Panc1 (cell line): ENCODE data around the gene IFIT1. TPM values are rescaled to one million over a fixed set of nuclear protein-coding genes. Genes with fewer than 3 reads are reported as not detected.

Source experiments
- ATAC-seq: fragments of 200-7000 bp; cut with Tn5 transposase; 2 replicates; pipeline ENCODE4 v1.9.1; 2020; ENCODE audit warnings: mild to moderate bottlenecking, moderate library complexity
- BruUV-seq: library from RNA; stranded (reverse); fragments of 400-500 nt; replicated peaks from 2 replicates; lab custom pipeline; 2021; lab: Mats Ljungman, UMichigan
- CTCF ChIA-PET: fragments of 300-600 bp; sonication (Branson Sonifier 250); formaldehyde crosslinking; loops from one replicate; lab custom pipeline; 2022; ENCODE audit warnings: antibody characterized with exemption; lab: Charles Lee
- POLR2A ChIA-PET: fragments of 300-600 bp; sonication (Branson Sonifier 250); formaldehyde crosslinking; loops from one replicate; lab custom pipeline; 2022; ENCODE audit warnings: antibody characterized with exemption; lab: Charles Lee
- DNase-seq: peaks from one replicate; pipeline ENCODE4 v3.0.0-alpha.2; 2010; ENCODE audit warnings: low read depth, low spot score
- H3K27ac ChIP-seq: 2 replicates; pipeline ENCODE4 v1.5.1; 2011; ENCODE audit warnings: mild to moderate bottlenecking, low read length, inconsistent platforms
- H3K27me3 ChIP-seq: fragments of 200-500 bp; sonication (Bioruptor generic); 2 replicates; pipeline ENCODE4 v1.6.0; 2014; ENCODE audit warnings: low read length, inconsistent platforms; ENCODE audit not compliant: control insufficient read depth, insufficient read depth
- H3K36me3 ChIP-seq: fragments of 200-500 bp; sonication (Bioruptor generic); 2 replicates; pipeline ENCODE4 v1.5.1; 2014; ENCODE audit warnings: inconsistent platforms, mild to moderate bottlenecking, low read length, moderate library complexity; ENCODE audit not compliant: control insufficient read depth, insufficient read depth
- H3K4me1 ChIP-seq: 2 replicates; pipeline ENCODE4 v1.5.1; 2011; ENCODE audit warnings: inconsistent platforms, mild to moderate bottlenecking, low read length, moderate library complexity; ENCODE audit not compliant: control insufficient read depth, insufficient read depth
- H3K4me3 ChIP-seq, 2 experiments: 2 replicates each; pipeline ENCODE4 v1.5.1; 2011 to 2012; ENCODE audit warnings: low read depth in 2 of 2, low read length in 2 of 2, mild to moderate bottlenecking in 2 of 2, inconsistent platforms in 1 of 2, moderate library complexity in 1 of 2
- H3K9me3 ChIP-seq: fragments of 200-500 bp; sonication (Bioruptor generic); 2 replicates; pipeline ENCODE4 v1.5.1; 2014; ENCODE audit warnings: low read depth, mild to moderate bottlenecking, inconsistent platforms, low read length, moderate library complexity; ENCODE audit not compliant: control insufficient read depth, insufficient read depth
- POLR2AphosphoS5 ChIP-seq: IDR thresholded peaks from 2 replicates; pipeline ENCODE4 v1.6.1; 2012; ENCODE audit warnings: mild to moderate bottlenecking, low read depth, low read length, moderate library complexity
- SIN3A ChIP-seq: IDR thresholded peaks from 2 replicates; pipeline ENCODE4 v1.6.1; 2012; ENCODE audit warnings: low read depth, mild to moderate bottlenecking, low read length, moderate library complexity, borderline replicate concordance; ENCODE audit not compliant: insufficient read depth
- TCF7L2 ChIP-seq: IDR thresholded peaks from 2 replicates; pipeline ENCODE4 v1.6.1; 2011; ENCODE audit warnings: mild to moderate bottlenecking, low read depth, low read length, inconsistent platforms
- in situ Hi-C: cut with HindIII; loops from 2 replicates; pipeline ENCODE4 v1.10.0; 2016; ENCODE audit warnings: low sequenced_read_pairs, low pct_unique_long_range_greater_than_20kb
- intact Hi-C: fragments of 100-400 bp; cut with micrococcal nuclease; formaldehyde crosslinking; loops from one replicate; pipeline ENCODE4 v1.10.0; 2022; ENCODE audit not compliant: unreplicated experiment
- total RNA-seq: library from RNA; stranded (reverse); gene quantifications from one replicate; pipeline ENCODE4 v1.2.1, GENCODE V29; 2021; ENCODE audit not compliant: unreplicated experiment
- TF ChIP-seq, protein P1 (sequence below), 2 experiments: IDR thresholded peaks; 2 replicates each; pipeline ENCODE4 v1.6.1; 2011 to 2012; ENCODE audit warnings: low read depth in 2 of 2, control low read depth in 1 of 2, low read length in 1 of 2, mild to moderate bottlenecking in 1 of 2, moderate library complexity in 1 of 2; ENCODE audit not compliant: insufficient read depth in 1 of 2
- TF ChIP-seq, protein P2 (sequence below): fragments of 450-650 bp; IDR thresholded peaks from 2 replicates; pipeline ENCODE4 v1.5.1; 2017; ENCODE audit warnings: mild to moderate bottlenecking

The IFIT1 gene
- total RNA-seq, 1 experiment from 2014 or later = 43.8 TPM

DNA sequence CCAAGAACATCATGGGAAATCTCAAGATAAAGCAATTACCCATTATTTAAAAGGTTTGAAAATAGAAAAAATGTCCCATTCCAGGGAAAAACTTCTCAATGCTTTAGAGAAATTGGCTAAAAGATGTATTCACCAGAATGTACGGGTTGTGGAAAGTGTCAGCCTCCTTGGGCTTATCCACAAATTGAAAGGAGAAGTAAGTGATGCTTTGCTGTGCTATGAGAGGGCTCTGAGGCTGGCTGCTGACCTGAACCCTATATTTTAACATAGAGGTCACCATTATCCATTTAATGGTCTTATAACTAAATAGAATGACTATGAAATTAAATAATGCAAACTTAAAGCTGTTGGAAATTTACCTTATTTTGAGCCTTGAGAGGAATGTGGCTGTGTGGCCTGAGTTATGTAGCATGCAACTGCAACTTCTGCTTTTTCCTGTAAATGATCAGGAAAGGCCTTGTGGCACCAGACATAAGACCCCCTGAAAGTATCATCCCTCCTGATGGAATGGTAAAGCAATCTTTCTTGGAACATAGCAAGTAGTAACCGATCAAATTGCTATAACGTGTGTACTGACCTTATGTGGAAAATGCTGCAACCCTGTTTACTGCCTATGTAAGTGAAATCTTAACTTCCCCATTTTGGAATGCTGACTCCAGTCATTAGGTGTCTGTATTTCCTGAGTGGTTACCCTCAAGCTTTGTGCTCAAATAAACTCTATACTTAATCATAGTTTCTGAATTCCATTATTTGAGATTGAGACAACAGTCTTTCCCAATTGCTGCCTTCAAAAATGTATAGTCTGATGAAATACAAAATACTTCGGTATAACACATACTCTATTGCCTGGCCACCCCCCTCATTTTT, 7.7 kb upstream of the IFIT1 start:
- Histone ChIP-seq H3K27ac (peak overlapping the region; percentile 46; the same call in 1 of the 2 replicates), H3K36me3 (no peaks in the 10 kb centered on the region), H3K4me1 (peaks cover 9% of the 10 kb centered on the region), H3K4me3 (no peak overlapping the region), H3K27me3 (no peaks in the 10 kb centered on the region), H3K9me3 (no peaks in the 10 kb centered on the region)
- DNase-seq (no peak), ATAC-seq (no peak)
- ChIA-PET POLR2A (no interaction called here), CTCF (no interaction called here)
- in situ Hi-C loops = no loop called here
- no TSS peak for BruUV-seq
- no peak for TF ChIP-seq SIN3A
- TF ChIP-seq, protein P1, sequence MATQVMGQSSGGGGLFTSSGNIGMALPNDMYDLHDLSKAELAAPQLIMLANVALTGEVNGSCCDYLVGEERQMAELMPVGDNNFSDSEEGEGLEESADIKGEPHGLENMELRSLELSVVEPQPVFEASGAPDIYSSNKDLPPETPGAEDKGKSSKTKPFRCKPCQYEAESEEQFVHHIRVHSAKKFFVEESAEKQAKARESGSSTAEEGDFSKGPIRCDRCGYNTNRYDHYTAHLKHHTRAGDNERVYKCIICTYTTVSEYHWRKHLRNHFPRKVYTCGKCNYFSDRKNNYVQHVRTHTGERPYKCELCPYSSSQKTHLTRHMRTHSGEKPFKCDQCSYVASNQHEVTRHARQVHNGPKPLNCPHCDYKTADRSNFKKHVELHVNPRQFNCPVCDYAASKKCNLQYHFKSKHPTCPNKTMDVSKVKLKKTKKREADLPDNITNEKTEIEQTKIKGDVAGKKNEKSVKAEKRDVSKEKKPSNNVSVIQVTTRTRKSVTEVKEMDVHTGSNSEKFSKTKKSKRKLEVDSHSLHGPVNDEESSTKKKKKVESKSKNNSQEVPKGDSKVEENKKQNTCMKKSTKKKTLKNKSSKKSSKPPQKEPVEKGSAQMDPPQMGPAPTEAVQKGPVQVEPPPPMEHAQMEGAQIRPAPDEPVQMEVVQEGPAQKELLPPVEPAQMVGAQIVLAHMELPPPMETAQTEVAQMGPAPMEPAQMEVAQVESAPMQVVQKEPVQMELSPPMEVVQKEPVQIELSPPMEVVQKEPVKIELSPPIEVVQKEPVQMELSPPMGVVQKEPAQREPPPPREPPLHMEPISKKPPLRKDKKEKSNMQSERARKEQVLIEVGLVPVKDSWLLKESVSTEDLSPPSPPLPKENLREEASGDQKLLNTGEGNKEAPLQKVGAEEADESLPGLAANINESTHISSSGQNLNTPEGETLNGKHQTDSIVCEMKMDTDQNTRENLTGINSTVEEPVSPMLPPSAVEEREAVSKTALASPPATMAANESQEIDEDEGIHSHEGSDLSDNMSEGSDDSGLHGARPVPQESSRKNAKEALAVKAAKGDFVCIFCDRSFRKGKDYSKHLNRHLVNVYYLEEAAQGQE (IDR thresholded peaks at IDR 0.05; ENCODE audit: insufficient read depth in 1 of 2, low read depth in 2 of 2, low read length in 1 of 2) = no peak
- no peak for TF ChIP-seq TCF7L2
- TF ChIP-seq, protein P2, sequence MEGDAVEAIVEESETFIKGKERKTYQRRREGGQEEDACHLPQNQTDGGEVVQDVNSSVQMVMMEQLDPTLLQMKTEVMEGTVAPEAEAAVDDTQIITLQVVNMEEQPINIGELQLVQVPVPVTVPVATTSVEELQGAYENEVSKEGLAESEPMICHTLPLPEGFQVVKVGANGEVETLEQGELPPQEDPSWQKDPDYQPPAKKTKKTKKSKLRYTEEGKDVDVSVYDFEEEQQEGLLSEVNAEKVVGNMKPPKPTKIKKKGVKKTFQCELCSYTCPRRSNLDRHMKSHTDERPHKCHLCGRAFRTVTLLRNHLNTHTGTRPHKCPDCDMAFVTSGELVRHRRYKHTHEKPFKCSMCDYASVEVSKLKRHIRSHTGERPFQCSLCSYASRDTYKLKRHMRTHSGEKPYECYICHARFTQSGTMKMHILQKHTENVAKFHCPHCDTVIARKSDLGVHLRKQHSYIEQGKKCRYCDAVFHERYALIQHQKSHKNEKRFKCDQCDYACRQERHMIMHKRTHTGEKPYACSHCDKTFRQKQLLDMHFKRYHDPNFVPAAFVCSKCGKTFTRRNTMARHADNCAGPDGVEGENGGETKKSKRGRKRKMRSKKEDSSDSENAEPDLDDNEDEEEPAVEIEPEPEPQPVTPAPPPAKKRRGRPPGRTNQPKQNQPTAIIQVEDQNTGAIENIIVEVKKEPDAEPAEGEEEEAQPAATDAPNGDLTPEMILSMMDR = no peak
- no peak for TF ChIP-seq POLR2AphosphoS5
- intact Hi-C loops = no loop called here

DNA sequence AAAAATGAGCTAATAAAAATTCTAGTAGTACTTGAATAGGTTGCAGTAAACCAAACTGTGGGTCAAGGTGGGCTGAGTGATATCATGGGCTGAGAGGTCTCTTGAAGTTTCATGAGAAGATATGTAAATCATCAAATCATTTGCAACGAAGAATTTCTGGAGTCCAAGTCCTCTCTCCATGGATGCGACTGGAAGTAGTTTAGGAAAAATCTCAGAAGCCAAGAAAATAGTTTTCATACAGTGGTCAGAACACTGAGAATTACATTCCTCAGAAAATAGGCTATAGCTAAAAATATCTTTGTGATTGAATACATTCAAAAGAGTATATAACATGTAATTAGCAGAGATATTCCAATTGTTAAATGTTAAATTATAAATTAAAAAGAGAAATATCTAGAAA, 3.6 kb upstream of the IFIT1 start:
- no peaks in the 10 kb centered on the region for H3K9me3 ChIP-seq
- H3K36me3 ChIP-seq = no peaks in the 10 kb centered on the region
- ChIA-PET POLR2A (interaction anchor here (0.6 kb wide), 1 partner anchor 152 kb away, joined by 7 read pairs; no protein-coding TSS in a partner anchor), CTCF (interaction anchor here (0.6 to 1.6 kb wide), 3 partner anchors 19 to 302 kb away, joined by 5 to 8 read pairs (median 7); no protein-coding TSS in a partner anchor)
- no peaks in the 10 kb centered on the region for H3K27me3 ChIP-seq
- ATAC-seq (no peak), DNase-seq (no peak)
- in situ Hi-C loops (no loop called here), intact Hi-C loops (no loop called here)
- TF ChIP-seq, protein P1 (IDR thresholded peaks at IDR 0.05; ENCODE audit: insufficient read depth in 1 of 2, low read depth in 2 of 2, low read length in 1 of 2) = no peak
- TF ChIP-seq, protein P2 = no peak
- TF ChIP-seq SIN3A (no peak), TCF7L2 (no peak)
- H3K4me1 ChIP-seq = peaks cover 27% of the 10 kb centered on the region
- H3K4me3 ChIP-seq = no peak overlapping the region
- no TSS peak for BruUV-seq
- peak overlapping the region; percentile 75 for H3K27ac ChIP-seq
